T-helper 2 cell (primary cell): ENCODE measurements around the gene SNAI3.

ENCODE experiments used
- DNase-seq, 5 experiments: peaks; one replicate each; pipeline versions ENCODE4 v3.0.0 to v3.0.0-alpha.2; 2012 to 2022

The SNAI3 gene

DNA sequence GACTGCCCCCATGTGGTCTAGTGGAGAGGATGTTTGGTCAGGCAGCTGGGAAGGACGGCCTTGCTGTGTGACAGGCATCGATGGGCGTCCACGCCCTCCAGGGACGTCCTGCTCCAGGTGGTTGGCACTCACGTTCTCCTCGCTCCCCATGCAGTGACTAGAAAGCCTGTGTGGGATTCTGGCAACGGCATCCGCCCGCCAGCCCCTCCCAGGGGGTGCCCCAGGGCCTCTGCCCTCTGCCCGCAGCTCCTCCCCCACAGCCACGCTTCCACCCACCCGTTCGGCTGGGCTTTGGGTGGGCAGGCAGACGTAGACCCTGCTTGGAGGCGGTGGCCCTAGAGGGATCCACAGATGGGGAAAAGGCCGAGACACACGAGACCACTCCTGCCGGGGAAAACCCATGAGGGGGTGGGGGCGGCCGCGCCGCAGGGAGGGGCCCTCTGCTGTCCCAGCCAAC is 52.6 kb downstream of the SNAI3 start:
- DNase-seq, result peak; percentile 16 to 89 (median 41)

DNA sequence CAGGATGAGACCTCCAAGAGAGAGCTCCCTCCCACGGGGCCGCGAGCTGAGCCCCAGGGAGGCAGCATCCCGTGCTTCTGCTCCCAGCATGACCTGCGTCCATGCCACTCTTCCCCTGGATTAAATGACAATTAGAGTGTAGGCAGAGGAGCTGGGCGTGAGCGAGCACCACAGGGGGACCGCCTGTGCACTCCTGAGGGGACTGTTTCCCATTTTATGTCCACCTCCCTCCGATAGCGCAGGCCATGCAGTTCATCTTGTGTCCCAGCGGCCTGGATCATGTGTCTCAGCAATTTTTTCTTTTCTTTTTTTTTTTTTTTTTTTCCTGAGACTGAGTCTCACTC is 53.7 kb downstream of the SNAI3 start:
- DNase-seq, result no peak

DNA sequence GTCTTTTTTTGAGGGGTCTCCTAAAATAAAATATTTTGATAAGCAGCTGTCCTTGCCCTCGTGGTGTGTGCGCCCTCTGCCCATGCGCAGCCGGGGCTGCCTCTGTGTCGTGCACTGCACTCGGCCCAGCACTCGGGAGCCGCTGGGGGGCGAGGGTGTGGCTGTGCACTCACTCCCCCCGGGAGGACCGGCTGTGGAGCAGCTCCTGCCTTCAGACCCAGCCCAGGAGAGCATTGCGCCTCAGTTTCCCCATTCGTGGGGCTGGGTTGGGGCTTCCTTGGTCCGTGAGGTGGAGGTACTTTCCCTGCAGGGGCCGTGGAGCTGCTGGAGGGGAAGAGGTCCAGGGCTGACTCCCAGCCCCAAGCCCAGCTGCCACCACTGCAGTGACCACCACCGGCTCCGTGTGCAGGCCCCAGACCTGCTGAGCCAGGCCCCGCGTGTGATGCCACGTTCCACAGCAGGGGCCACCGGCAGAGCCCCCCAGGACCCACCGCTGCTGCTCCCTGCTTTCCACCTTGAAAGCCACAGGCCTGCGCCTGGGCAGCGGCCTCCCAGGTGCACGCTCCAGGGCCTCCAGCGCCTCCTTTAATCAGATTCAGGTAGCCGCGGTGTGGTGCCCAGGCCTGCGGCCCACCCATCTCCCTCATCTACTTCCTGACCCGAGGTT is 54.3 kb downstream of the SNAI3 start:
- no peak for DNase-seq

DNA sequence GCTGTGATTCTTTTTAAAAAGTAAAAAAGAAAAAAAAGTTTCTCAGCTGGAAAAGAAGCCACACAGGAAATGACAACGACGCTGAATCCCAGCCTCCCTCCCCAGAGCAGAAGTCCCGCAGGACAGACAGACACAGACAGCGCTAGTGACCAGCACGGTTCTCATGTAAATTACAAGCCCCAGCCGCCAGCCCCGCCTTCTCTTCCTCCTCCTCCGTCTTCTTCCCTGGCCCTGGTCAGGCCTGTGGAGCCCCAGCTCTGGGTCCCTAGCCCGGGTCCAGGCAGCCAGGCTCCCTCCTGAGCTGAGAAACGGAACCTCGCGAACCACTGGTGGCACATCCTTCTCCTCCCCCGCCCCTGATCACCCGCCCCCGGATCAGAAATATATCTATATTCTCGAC is 54.9 kb downstream of the SNAI3 start:
- no peak for DNase-seq

DNA sequence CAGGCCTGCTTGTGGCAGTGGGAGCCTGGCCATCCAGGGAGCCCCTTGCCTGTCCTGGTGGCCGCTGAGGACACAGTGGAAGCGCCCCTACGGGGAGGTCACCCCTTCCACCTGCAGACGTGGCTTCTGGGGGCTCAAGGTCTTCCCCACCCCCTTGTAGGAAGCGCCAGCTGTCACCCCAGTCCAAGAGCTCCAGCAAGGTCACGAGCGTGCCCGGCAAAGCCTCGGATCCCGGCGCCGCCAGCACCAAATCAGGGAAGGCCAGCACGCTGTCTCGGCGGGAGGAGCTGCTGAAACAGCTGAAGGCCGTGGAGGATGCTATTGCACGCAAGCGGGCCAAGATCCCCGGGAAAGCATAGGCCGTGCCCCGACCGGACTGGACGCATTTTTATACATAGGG is 55.4 kb downstream of the SNAI3 start:
- no peak for DNase-seq

DNA sequence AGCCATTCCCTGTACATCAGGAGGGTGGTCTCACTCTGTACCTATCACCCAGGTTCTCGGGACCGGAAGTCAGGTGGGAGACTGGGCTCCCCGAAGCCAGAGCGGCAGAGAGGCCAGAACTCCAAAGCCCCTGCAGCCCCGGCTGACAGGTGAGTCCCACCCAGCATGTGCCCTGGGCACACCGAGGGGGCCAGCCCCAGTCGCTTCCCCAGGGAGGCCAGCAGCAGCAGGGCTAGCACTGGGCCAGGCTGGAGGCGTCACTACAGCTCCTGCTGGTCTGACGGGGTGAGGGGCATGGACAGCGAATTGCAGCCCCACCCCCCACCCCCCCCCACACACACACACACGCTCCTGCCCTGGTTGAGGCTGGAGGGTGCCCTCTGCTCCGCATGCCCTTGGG is 55.9 kb downstream of the SNAI3 start:
- no peak for DNase-seq

DNA sequence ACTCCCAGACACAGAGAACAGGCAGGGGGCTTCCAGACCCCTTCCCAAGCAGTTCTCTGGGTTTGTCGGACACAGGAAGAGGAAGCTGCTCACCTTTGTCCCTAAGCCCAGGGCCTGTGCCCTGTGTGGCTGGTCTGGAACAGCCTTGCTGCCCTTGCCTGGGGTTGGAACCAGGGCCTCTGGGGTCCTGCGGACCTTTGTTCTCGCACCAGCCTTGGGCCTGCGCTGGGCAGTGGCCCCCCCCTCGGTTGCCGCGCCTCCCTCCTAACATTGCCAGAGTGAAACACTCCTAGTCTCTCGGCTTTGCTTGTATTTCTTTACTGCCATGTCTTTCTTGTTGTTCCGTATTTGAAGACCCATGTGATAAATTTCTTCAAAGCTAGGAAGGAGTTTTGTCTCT is 56.5 kb downstream of the SNAI3 start:
- DNase-seq, result no peak

DNA sequence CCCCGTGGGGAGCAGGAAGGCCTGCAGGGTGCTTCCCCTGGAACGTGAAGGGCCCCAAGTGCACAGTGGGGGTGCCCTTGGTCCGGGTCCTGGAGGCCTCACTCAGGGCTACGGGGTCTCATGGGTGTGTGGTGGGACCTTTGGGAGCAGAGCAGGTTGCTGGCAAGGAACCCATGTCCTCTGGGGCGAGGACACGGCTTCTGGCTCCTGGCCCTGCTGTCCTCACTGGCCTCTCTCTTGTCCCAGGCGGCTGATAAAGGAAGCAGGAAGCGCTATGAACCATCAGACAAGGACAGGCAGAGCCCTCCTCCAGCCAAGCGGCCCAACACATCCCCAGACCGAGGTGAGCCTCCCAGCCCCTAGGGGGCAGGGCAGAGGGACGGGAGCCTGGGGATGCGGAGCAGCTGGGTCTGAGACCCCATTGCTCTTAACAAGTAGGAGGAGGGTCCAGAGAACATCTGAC is 57.8 kb downstream of the SNAI3 start:
- DNase-seq, result no peak
